Smooth muscle cell of the pulmonary artery (primary cell): ENCODE data around the gene ZPBP2. TPM values are rescaled to one million over a fixed set of nuclear protein-coding genes. Genes with fewer than 3 reads are reported as not detected.

ENCODE experiments used
- total RNA-seq: library from RNA; depleted of rRNA; stranded (reverse); fragments of >200 nt; gene quantifications from 2 replicates; pipeline ENCODE4 v1.2.3, GENCODE V29; 2014

The ZPBP2 gene, protein sequence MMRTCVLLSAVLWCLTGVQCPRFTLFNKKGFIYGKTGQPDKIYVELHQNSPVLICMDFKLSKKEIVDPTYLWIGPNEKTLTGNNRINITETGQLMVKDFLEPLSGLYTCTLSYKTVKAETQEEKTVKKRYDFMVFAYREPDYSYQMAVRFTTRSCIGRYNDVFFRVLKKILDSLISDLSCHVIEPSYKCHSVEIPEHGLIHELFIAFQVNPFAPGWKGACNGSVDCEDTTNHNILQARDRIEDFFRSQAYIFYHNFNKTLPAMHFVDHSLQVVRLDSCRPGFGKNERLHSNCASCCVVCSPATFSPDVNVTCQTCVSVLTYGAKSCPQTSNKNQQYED
- total RNA-seq: not detected in 2 replicates

DNA sequence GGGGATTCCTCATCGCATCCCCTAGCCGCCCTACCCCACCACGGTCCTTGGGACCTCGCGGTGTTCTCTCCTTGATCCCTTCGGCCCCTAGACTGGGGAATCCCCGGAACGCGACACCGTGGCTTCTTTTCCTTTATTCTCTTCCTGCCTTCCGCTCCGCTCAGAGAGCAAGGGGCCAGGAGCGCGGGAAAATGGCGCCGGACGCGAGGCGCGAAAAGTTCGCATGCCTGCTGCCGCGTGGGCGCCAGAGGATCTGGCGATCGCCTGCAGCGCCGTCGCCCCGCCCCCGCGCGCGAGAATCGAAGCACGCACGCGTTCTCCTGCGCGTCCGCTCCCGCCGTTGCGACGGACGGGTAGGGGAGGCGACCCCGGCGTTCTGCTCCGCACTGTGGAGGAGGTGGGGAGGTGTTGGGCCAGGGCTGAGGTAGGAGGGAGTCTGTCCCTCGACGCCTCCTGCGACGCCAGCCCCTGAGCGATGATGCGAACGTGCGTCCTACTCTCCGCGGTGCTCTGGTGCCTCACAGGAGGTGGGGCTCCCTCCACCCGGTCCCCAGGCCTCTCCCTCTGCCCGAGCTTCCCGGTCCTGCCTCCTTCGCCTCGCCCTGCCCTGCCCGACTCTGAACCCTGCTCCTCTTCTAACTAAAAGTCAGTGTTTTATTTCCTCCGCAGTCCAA is at the start of gene ZPBP2:
TSS of gene ZPBP2 (plus strand) at position 323 of the 674 bp plus-strand sequence. CDS start at position 476, 153 bp downstream.

DNA sequence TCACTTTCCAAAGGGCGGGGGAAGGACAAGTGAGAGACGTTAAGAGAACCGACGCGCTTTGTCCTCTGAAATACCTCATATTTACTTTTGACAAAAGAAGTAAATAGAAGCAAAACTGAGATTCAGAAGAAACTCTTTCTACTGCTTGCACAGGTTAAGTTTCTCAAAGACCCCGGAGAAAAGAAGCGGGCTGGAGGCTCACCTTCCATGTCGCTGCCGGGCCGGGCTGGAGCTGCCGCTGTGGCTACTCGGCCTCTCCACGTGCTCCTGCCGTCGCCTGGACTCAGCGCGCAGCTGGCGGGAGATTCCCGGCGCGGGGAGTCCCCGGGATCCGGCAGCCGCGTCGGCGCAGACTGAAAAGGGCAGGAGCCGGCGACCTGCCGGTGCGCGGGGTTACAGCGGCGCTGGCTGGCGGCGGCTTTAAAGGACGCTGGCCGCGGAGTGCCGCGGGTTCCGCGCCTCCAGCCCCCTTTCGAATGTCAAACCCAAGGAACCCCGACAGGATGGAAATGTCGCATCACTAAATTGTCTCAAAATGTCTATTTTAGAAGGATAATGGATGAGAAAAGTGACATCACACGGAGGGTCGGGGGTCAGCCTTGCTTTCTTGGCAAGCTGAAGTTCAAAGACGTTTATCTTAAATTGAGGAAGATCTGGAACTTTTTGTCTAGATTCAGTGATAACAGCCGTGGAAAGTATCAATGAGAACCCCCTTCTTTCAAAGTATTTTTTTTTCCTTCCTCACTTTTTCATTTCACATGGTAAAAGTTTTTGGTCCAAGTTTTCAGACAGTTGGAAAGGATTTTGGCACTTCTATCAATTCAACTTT is 3.9 kb upstream of the ZPBP2 start, which contains the start of gene IKZF3:
TSS of gene IKZF3 (minus strand) at position 395 of the 829 bp plus-strand sequence. CDS start at position 209, 186 bp downstream.

Other genes starting within 250 kb of the ZPBP2 start
- 0.91 TPM in 1 of 2 replicates, not detected in the other for gene PPP1R1B, start 241.2 kb upstream of the ZPBP2 start, total RNA-seq
- 31.7 and 37.6 TPM in 2 replicates for gene STARD3, start 231.1 kb upstream of the ZPBP2 start, total RNA-seq
- gene TCAP, start 202.9 kb upstream of the ZPBP2 start, total RNA-seq: 0.52 and 0.53 TPM in 2 replicates
- 0.07 TPM in 1 of 2 replicates, not detected in the other for gene PNMT, start 199.7 kb upstream of the ZPBP2 start, total RNA-seq
- gene PGAP3, start 180.1 kb upstream of the ZPBP2 start, total RNA-seq: 14.9 TPM in 2 replicates
- gene ERBB2, start 168.1 kb upstream of the ZPBP2 start, total RNA-seq: 60.5 and 78.5 TPM in 2 replicates
- 13.6 and 18.5 TPM in 2 replicates for gene MIEN1, start 137.7 kb upstream of the ZPBP2 start, total RNA-seq
- 0.13 TPM in 1 of 2 replicates, not detected in the other for gene GRB7, start 130.3 kb upstream of the ZPBP2 start, total RNA-seq
- not detected in 2 replicates for gene IKZF3, start 3.9 kb upstream of the ZPBP2 start, total RNA-seq
- 12.1 and 13.6 TPM in 2 replicates for gene GSDMB, start 50.4 kb downstream of the ZPBP2 start, total RNA-seq
- gene ORMDL3, start 59.4 kb downstream of the ZPBP2 start, total RNA-seq: 98.0 and 118 TPM in 2 replicates
- gene LRRC3C, start 59.5 kb downstream of the ZPBP2 start, total RNA-seq: not detected in 2 replicates
- not detected in 2 replicates for gene GSDMA, start 94.8 kb downstream of the ZPBP2 start, total RNA-seq
- gene PSMD3, start 112.6 kb downstream of the ZPBP2 start, total RNA-seq: 94.6 and 111 TPM in 2 replicates
- 0.13 TPM in 1 of 2 replicates, not detected in the other for gene CSF3, start 147.2 kb downstream of the ZPBP2 start, total RNA-seq
- 41.5 and 42.3 TPM in 2 replicates for gene MED24, start 186.2 kb downstream of the ZPBP2 start, total RNA-seq
- gene THRA, start 194.8 kb downstream of the ZPBP2 start, total RNA-seq: 33.1 and 51.5 TPM in 2 replicates
- gene NR1D1, start 232.4 kb downstream of the ZPBP2 start, total RNA-seq: 4.7 and 6.2 TPM in 2 replicates